Activated CD4-positive, alpha-beta memory T cell treated with anti-CD3 and anti-CD28 coated beads for 36 hours (primary cell): Measurements from ENCODE around the gene SOX6. TPM values are rescaled to one million over a fixed set of nuclear protein-coding genes. Genes with fewer than 3 reads are reported as not detected.

ENCODE experiments used
- CTCF ChIA-PET: fragments of 350-600 bp; sonication (Branson Sonifier 250); formaldehyde crosslinking; loops from one replicate; lab custom pipeline; 2021; ENCODE audit warnings: antibody characterized with exemption, inconsistent platforms; lab: Charles Lee
- POLR2A ChIA-PET: fragments of 350-600 bp; sonication (Branson Sonifier 250); formaldehyde crosslinking; loops from one replicate; lab custom pipeline; 2021; ENCODE audit warnings: antibody characterized with exemption; lab: Charles Lee
- DNase-seq: peaks from one replicate; pipeline ENCODE4 v3.0.0-alpha.2; 2020
- H3K27ac Mint-ChIP-seq: one replicate; pipeline ENCODE4 v1.8.0; 2021; ENCODE audit warnings: mixed read lengths
- H3K27me3 Mint-ChIP-seq: one replicate; pipeline ENCODE4 v1.8.0; 2021; ENCODE audit warnings: mixed read lengths
- H3K36me3 Mint-ChIP-seq: one replicate; pipeline ENCODE4 v1.8.0; 2021; ENCODE audit warnings: mixed read lengths
- H3K4me1 Mint-ChIP-seq: one replicate; pipeline ENCODE4 v1.8.0; 2021; ENCODE audit warnings: low read depth, mixed read lengths
- H3K4me3 Mint-ChIP-seq: one replicate; pipeline ENCODE4 v1.8.0; 2021; ENCODE audit warnings: mild to moderate bottlenecking, mixed read lengths
- H3K9me3 Mint-ChIP-seq: one replicate; pipeline ENCODE4 v1.8.0; 2021; ENCODE audit warnings: mixed read lengths
- intact Hi-C: fragments of 100-400 bp; cut with micrococcal nuclease; formaldehyde crosslinking; loops from one replicate; pipeline ENCODE4 v1.15.1; 2023
- total RNA-seq, 2 experiments: library from RNA; stranded (reverse); gene quantifications; one replicate each; pipeline ENCODE4 v1.2.3, GENCODE V29; 2021

The SOX6 gene
- total RNA-seq, 2 experiments from 2014 or later: not detected

DNA sequence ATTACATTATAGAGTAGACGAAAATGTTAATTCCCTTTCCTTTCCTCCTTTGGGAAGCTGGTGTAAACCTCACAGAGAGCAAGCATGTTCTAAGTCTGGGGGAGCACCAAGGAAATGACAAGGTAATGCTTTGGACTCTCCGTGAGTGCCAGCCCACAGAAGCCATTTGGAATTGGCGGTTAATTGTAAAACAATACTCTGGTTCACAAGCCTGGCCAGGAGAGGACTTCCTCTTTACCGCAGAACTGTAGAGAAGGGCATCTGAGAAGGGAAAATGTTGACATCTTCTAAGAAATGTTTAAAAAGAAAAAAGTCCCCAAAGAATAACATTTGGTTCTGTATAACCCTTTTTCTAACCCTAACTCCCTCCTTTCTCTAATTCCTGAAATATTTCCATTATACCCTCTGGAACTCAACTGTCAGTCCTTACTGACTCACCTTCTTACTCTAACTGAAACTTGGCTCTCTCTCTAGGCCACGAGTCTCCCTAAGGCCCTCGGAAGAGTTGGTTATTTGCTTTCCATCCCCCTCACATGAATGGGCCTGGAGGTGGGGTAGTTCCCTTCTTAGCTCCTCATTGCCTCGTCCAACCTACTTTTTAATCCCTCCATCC lies 379.8 kb downstream of the SOX6 start:
- no peaks in the 10 kb centered on the region for H3K27me3 Mint-ChIP-seq
- H3K9me3 Mint-ChIP-seq: no peaks in the 10 kb centered on the region
- H3K4me3 Mint-ChIP-seq: no peak overlapping the region
- ChIA-PET POLR2A (no interaction called here), CTCF (interaction anchor here (1.4 kb wide), 1 partner anchor 7 kb away, joined by 3 read pairs; no protein-coding TSS in a partner anchor)
- no peaks in the 10 kb centered on the region for H3K4me1 Mint-ChIP-seq
- intact Hi-C loops: no loop called here
- no peak overlapping the region for H3K27ac Mint-ChIP-seq
- no peaks in the 10 kb centered on the region for H3K36me3 Mint-ChIP-seq
- DNase-seq: no peak

DNA sequence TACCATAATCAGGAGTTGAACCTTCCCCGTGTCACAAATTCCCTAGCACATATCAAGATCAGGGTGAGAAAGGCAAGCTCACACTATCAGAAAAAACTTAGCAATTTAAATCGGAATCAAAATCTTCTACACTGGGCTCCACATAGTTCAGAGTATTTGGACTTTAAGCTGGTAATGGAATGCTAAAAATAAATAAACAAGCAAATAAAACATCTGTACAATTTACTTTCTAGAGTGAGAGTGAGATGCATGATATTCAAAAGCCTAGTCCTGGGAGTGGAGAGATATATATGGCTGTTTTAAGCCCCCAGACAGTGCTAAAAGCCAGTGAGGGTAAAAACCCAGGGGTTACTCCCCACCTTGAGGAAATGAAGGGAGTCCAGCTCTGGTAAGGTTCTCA lies 380.6 kb downstream of the SOX6 start:
- ChIA-PET CTCF (interaction anchor here (1.4 kb wide), 1 partner anchor 8 kb away, joined by 3 read pairs; no protein-coding TSS in a partner anchor), POLR2A (no interaction called here)
- intact Hi-C loops: no loop called here
- H3K27me3 Mint-ChIP-seq: no peaks in the 10 kb centered on the region
- no peaks in the 10 kb centered on the region for H3K36me3 Mint-ChIP-seq
- H3K27ac Mint-ChIP-seq: no peak overlapping the region
- H3K4me1 Mint-ChIP-seq: no peaks in the 10 kb centered on the region
- no peak for DNase-seq
- no peak overlapping the region for H3K4me3 Mint-ChIP-seq
- H3K9me3 Mint-ChIP-seq: no peaks in the 10 kb centered on the region

DNA sequence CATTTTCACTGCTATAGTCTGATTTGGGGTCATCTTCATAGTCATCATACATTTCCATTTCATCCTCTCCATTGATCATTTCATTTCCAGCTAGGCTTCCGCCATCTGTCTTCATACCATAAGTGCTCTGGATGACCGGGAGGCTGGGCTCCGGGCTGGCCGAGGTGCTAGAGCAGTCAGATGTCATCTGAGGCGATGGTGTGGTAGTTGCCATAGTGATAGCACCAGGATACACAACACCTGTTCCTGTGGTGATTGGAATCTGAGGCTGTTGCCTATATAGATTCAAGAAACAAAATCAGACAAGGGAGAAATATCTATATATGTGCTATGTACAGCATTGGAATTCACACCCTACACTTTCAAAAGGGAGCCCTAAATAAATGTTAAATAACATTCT lies 383.5 kb downstream of the SOX6 start:
- no peak overlapping the region for H3K4me3 Mint-ChIP-seq

DNA sequence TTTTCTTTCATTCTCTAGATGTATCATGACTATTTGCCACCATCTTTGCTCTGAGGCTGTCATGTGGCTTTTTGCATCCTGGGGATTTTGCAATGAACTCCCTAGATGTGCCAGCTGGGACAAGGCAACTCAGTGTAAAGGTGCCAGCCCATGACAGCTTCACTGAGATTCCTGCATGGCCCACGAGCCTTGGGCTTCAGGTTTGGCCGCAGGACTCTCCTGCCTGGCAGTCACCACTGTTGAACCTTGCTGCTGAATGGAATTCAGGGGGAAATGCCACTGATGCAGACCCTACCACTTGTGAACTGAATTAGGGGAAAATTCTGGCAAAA lies 385.2 kb downstream of the SOX6 start:
- CTCF ChIA-PET: no interaction called here
- no peaks in the 10 kb centered on the region for H3K9me3 Mint-ChIP-seq
- H3K4me1 Mint-ChIP-seq: no peaks in the 10 kb centered on the region
- H3K27me3 Mint-ChIP-seq: no peaks in the 10 kb centered on the region
- intact Hi-C loops: no loop called here
- DNase-seq: no peak
- H3K27ac Mint-ChIP-seq: no peak overlapping the region
- no peaks in the 10 kb centered on the region for H3K36me3 Mint-ChIP-seq
- no peak overlapping the region for H3K4me3 Mint-ChIP-seq
- POLR2A ChIA-PET: no interaction called here

More for the DNA sequence above, 383.5 kb downstream of the SOX6 start:
- no peaks in the 10 kb centered on the region for H3K27me3 Mint-ChIP-seq
- intact Hi-C loops: no loop called here
- no peak for DNase-seq
- CTCF ChIA-PET: no interaction called here
- H3K27ac Mint-ChIP-seq: no peak overlapping the region
- no peaks in the 10 kb centered on the region for H3K4me1 Mint-ChIP-seq
- no peaks in the 10 kb centered on the region for H3K9me3 Mint-ChIP-seq
- POLR2A ChIA-PET: no interaction called here
- H3K36me3 Mint-ChIP-seq: no peaks in the 10 kb centered on the region

DNA sequence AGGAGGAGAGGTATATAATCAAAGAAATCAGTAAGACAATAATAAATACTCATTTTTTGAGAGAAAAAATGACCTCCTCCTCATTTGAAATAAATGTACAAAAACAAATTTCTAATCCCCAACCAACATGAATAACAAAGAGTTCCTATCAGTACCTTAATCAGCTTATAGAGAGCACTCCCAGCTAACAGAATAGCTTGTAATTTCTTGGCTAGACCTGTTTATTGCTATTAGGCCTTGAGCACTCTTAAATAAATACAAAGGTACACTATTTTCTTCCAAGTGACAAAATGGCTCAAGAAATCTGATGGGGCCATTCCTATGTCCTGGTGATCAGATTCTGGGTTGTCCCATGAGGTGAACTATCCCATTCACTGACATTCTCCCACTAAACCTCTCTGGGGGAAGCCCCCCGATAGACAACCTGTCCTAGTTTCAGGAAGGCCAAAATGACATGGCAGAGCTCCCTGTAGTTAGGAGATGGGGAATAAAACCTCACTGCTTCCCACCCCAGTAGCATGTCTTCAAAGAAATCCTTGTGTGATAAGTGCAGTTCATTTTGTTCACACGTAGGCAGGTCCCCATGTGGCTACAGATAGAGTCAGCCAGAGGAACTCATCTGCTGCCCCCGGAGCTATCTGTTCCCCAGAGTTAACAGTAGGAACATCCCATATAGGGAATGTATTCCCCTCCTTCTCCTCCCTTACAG lies 385.7 kb downstream of the SOX6 start:
- intact Hi-C loops: no loop called here
- Mint-ChIP-seq H3K36me3 (no peaks in the 10 kb centered on the region), H3K27me3 (no peaks in the 10 kb centered on the region), H3K27ac (no peak overlapping the region), H3K9me3 (no peaks in the 10 kb centered on the region), H3K4me1 (no peaks in the 10 kb centered on the region), H3K4me3 (no peak overlapping the region)
- no peak for DNase-seq
- CTCF ChIA-PET: interaction anchor here (0.6 kb wide), 1 partner anchor 220 kb away, joined by 3 read pairs; no protein-coding TSS in a partner anchor
- POLR2A ChIA-PET: no interaction called here

DNA sequence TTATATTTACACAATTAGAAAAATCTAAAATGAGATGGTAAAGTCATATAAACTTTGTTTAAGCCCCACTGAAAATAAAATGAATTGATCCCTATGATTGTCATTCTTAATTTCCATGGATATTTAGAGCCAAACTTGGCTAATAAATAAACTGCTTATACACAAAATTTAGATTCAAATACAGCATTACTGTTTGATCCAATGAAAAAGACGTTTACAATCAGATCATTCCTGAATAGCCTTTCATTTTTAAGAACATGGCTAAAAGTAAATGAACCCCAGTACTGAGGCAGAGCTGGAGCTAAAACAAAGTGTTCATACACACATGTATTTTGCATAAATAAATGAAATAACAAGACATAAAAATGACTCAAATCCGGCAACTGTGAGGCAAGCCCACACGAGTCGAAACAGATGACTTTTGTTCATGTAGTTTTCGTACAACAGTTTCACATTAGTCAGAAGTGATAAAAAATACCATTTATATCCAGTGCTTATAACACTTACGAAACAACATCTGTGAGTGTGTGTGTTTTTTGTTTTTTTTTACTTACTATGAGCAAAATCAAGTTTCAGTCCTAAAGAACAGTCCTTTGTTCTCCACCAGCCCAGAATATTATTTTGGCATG lies 386.5 kb downstream of the SOX6 start:
- Mint-ChIP-seq H3K4me3 (no peak overlapping the region), H3K27ac (no peak overlapping the region)
- CTCF ChIA-PET: no interaction called here

DNA sequence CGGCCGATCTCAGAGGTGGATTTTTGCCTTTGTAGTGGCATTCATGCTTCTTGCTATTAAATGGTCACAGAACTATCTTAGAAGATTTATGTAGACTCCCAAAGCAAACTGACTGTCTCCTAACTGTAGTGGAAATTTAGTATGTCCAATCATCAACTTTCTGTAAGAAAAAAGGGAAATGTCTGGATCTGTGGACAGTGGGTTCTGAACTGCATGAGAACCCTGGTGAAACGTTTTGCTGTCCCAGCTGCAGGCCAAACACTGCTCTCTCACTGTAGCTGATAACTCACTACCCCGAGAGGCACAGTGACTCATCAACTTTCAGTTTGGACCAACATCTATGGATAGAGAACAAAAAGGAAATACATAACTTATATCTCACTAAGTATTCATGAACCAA lies 387.1 kb downstream of the SOX6 start:
- no peak for DNase-seq
- POLR2A ChIA-PET: no interaction called here
- no peaks in the 10 kb centered on the region for H3K9me3 Mint-ChIP-seq
- CTCF ChIA-PET: no interaction called here
- H3K4me3 Mint-ChIP-seq: no peak overlapping the region
- intact Hi-C loops: no loop called here
- no peaks in the 10 kb centered on the region for H3K36me3 Mint-ChIP-seq
- no peaks in the 10 kb centered on the region for H3K4me1 Mint-ChIP-seq
- no peak overlapping the region for H3K27ac Mint-ChIP-seq
- H3K27me3 Mint-ChIP-seq: no peaks in the 10 kb centered on the region

More for the DNA sequence above, 386.5 kb downstream of the SOX6 start:
- DNase-seq: no peak
- POLR2A ChIA-PET: no interaction called here
- intact Hi-C loops: no loop called here
- Mint-ChIP-seq H3K9me3 (no peaks in the 10 kb centered on the region), H3K27me3 (no peaks in the 10 kb centered on the region), H3K36me3 (no peaks in the 10 kb centered on the region), H3K4me1 (no peaks in the 10 kb centered on the region)

DNA sequence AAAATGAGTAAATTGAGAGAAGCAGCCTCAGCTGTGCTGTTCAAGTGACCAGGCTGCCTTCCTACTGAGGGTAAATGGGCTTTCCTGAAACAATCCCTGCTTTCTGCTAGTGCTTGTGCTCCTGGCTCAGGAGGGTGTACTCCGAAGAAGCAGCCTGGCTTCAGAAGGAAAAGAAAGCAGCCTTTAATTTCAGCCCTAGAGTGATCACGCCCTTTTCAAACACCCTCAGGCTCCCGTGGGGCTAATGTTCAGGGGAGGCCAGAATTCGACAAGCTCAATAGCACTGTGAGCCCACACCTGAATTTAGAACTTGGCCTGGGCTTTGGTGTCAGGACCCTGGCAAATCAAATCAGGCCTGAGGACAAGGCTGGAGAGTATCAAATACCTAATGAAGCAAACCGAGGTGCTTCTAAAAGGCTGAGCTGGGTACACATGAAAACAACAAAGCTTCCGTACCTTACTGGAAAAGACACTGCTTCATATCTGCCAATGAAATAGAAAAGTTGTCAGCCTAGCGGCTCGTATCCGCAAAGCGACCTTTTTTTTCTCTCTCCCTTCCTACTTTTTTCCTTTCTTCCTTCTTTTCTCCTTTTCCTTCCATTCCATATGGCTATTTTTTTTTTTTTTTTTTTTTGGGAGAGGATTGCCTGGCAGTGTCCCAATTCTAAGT lies 387.8 kb downstream of the SOX6 start:
- H3K9me3 Mint-ChIP-seq: no peaks in the 10 kb centered on the region
- H3K27me3 Mint-ChIP-seq: no peaks in the 10 kb centered on the region
- no peaks in the 10 kb centered on the region for H3K36me3 Mint-ChIP-seq
- ChIA-PET POLR2A (no interaction called here), CTCF (no interaction called here)
- intact Hi-C loops: no loop called here
- DNase-seq: no peak
- no peak overlapping the region for H3K4me3 Mint-ChIP-seq
- H3K4me1 Mint-ChIP-seq: no peaks in the 10 kb centered on the region
- no peak overlapping the region for H3K27ac Mint-ChIP-seq

DNA sequence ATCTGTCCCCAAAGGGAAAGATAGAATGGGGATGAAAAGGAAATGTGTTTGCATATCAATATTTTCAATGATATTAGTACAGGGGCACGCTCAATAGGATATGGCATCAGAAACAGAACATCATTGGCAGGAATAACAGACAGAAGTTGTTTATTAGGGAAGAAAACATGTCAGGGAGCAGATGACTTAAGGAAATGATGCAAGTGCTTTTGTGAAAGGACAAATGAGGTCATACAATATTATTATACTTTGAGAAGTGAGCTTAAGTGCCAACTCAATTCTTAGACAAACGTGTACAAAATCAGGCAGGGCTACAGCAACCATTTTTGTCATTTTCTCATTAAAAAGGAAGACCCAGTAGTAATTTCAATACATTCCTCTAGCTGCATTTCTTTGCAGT lies 388.4 kb downstream of the SOX6 start:
- H3K36me3 Mint-ChIP-seq: no peaks in the 10 kb centered on the region
- H3K4me3 Mint-ChIP-seq: no peak overlapping the region

DNA sequence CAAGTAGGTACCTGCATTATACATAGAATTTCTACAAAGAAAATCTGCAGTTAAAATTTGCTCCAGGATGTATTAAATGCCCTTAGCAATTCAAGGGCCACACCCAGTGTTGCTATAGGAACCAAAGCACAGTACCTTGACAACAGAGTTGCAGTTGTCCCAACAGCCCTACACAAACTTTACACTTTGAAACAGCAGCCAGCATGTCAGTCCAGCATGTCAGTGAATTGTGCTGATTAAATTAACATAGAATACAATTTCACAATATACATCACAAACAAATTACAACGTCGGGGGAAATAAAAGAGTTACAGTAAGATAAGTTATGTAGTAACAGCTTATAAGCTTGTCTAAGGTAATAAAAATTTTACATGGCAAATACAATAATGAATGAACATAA lies 389.2 kb downstream of the SOX6 start:
- no peak overlapping the region for H3K4me3 Mint-ChIP-seq
- H3K4me1 Mint-ChIP-seq: no peaks in the 10 kb centered on the region
- ChIA-PET CTCF (no interaction called here), POLR2A (interaction anchor here (0.6 kb wide), 1 partner anchor 59 kb away, joined by 4 read pairs; no protein-coding TSS in a partner anchor)
- intact Hi-C loops: no loop called here
- no peak for DNase-seq
- no peaks in the 10 kb centered on the region for H3K27me3 Mint-ChIP-seq
- H3K9me3 Mint-ChIP-seq: no peaks in the 10 kb centered on the region
- no peaks in the 10 kb centered on the region for H3K36me3 Mint-ChIP-seq
- H3K27ac Mint-ChIP-seq: no peak overlapping the region

More for the DNA sequence above, 388.4 kb downstream of the SOX6 start:
- Mint-ChIP-seq H3K27me3 (no peaks in the 10 kb centered on the region), H3K4me1 (no peaks in the 10 kb centered on the region), H3K27ac (no peak overlapping the region), H3K9me3 (no peaks in the 10 kb centered on the region)
- ChIA-PET CTCF (no interaction called here), POLR2A (no interaction called here)
- intact Hi-C loops: no loop called here
- no peak for DNase-seq

DNA sequence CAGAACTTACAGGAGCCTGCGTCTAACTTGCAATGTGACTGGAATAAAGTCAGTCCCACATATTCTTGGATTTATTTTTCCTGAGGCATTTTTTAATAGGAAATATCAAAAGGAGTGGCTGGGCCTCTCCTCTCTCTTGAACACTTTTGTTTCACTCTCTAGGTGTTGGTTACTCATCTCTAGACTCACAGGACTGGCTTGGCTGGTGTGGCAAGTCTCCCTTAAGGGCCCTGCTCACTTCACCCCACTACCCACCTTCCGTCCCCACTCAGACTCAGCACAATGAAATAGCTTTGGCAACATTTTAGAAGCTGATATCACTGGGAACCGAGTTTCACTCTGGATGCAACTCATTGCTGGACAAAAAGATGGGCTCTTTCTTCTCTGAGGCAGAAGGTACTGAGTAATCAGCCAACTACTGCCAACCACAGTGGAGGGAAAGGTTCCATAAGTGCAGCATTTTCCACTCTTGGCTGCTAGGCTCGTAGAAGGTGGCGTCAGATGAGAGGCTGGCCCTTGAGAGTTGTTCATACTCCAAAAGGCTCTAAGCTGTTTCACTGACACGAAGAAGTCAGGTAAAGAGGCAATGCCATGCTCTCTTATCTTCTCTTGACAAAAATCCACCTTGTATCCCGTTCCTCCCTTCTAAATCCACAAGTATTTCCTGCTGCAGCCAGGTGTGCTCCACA lies 390.6 kb downstream of the SOX6 start:
- intact Hi-C loops: no loop called here
- Mint-ChIP-seq H3K4me3 (no peak overlapping the region), H3K27ac (no peak overlapping the region), H3K36me3 (no peaks in the 10 kb centered on the region), H3K27me3 (no peaks in the 10 kb centered on the region), H3K9me3 (no peaks in the 10 kb centered on the region), H3K4me1 (no peaks in the 10 kb centered on the region)
- POLR2A ChIA-PET: no interaction called here
- no peak for DNase-seq
- CTCF ChIA-PET: no interaction called here

DNA sequence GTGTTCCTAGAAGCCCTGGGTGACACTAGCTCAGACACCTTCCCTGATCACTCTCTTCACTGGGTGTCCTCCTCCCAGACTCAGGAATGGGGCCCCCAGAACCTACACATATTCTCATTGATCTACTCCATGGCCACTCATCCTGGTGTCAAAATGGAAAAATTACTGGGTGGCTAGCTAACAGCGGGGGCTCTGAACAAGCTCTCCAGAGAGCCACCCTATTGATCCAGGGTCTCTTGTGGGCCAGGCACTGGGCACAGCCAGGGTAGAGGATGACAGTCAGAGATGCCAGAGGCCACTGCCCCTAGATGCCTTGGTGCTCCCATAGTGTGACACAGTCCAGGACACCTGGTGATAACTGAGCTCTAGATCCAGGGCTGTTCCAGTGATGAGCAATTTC lies 393.1 kb downstream of the SOX6 start:
- ChIA-PET POLR2A (no interaction called here), CTCF (no interaction called here)
- H3K27ac Mint-ChIP-seq: no peak overlapping the region
- no peak overlapping the region for H3K4me3 Mint-ChIP-seq
- no peaks in the 10 kb centered on the region for H3K27me3 Mint-ChIP-seq
- H3K36me3 Mint-ChIP-seq: no peaks in the 10 kb centered on the region
- no peaks in the 10 kb centered on the region for H3K4me1 Mint-ChIP-seq
- intact Hi-C loops: no loop called here
- no peak for DNase-seq
- H3K9me3 Mint-ChIP-seq: no peaks in the 10 kb centered on the region
